ENCODE results near the gene RBM14.
"Not testable (repeated sequence)": the region's sequence is repeated elsewhere in the genome, so short reads cannot be mapped to it uniquely, and the experiment has no call there.

The RBM14 gene, protein sequence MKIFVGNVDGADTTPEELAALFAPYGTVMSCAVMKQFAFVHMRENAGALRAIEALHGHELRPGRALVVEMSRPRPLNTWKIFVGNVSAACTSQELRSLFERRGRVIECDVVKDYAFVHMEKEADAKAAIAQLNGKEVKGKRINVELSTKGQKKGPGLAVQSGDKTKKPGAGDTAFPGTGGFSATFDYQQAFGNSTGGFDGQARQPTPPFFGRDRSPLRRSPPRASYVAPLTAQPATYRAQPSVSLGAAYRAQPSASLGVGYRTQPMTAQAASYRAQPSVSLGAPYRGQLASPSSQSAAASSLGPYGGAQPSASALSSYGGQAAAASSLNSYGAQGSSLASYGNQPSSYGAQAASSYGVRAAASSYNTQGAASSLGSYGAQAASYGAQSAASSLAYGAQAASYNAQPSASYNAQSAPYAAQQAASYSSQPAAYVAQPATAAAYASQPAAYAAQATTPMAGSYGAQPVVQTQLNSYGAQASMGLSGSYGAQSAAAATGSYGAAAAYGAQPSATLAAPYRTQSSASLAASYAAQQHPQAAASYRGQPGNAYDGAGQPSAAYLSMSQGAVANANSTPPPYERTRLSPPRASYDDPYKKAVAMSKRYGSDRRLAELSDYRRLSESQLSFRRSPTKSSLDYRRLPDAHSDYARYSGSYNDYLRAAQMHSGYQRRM

DNA sequence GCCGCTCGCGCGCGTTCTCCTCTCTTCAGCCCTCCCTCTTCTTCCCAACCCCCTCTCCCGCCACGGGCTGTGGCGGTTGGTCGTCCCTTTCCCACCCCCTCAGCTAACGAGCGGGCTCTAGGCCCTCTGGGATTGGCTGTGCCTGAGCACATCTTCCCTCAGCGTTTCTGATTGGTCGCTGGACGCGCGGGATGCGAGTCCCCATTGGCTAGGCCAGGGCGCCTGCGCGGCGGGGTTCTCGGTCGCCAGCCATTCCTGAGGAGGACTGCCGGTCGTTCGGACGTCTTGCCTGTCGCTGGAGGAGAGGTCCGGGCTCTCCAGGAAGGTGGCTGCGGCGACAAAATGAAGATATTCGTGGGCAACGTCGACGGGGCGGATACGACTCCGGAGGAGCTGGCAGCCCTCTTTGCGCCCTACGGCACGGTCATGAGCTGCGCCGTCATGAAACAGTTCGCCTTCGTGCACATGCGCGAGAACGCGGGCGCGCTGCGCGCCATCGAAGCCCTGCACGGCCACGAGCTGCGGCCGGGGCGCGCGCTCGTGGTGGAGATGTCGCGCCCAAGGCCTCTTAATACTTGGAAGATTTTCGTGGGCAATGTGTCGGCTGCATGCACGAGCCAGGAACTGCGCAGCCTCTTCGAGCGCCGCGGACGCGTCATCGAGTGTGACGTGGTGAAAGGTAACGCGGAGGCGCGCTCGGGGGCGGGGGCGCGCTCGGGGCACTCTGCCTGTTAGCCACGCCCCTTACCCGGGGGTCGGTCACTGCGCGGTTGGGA, at the start of gene RBM14:
Gene RBM14 (plus strand): TSS at position 252 of the 776 bp plus-strand sequence. CDS start 91 bp downstream, at position 343.
- in situ Hi-C loops (cut with MboI; ENCODE audit: low sequenced_read_pairs), result no loop called here

DNA sequence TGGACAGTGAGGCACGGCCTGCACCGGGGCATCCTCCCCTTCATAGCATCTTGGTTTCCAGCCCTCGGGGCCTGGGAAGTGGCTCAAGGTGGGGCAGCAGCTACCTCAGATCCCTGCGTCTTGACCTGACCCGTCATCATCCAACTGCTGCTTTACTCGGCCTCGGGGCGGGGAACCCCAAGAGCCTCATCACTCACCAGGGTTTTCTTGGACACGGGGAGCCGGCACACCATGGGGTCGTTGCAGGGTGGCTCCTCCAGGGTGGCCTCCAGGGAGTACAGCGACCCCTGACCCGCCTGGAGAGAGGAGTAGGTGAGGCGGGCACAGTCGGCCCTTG, 48.7 kb upstream of the RBM14 start:
- in situ Hi-C loops (cut with MboI; ENCODE audit: low sequenced_read_pairs), result no loop called here

GRCh38 chr11:66568124-66568916, 48.1 kb upstream of the RBM14 start, which contains the start of gene CTSF:
CTSF (minus strand) TSS chr11:66568606; CDS start chr11:66568486, 120 bp downstream.
- in situ Hi-C loops (cut with MboI; ENCODE audit: low sequenced_read_pairs), result no loop called here

DNA sequence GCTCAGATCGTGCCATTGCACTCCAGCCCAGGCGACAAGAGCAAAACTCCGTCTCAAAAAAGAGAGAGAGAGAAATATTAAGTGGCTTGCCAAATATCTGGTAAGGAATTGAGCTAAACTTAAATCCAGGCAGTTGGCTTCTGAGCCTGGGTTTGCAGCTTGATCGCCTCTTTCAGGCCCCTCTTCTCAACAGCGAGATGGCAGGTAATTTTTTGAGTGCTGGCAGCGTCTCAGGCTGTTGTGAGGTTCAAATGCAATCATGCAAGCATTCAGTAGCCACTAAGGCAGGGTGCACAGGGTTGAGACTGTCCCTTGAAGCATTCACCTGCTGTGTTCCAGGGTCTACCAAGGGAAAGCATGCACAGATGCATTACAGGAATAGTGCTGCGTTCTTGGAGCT, 47.4 kb upstream of the RBM14 start:
- in situ Hi-C loops (cut with MboI; ENCODE audit: low sequenced_read_pairs), result no loop called here

DNA sequence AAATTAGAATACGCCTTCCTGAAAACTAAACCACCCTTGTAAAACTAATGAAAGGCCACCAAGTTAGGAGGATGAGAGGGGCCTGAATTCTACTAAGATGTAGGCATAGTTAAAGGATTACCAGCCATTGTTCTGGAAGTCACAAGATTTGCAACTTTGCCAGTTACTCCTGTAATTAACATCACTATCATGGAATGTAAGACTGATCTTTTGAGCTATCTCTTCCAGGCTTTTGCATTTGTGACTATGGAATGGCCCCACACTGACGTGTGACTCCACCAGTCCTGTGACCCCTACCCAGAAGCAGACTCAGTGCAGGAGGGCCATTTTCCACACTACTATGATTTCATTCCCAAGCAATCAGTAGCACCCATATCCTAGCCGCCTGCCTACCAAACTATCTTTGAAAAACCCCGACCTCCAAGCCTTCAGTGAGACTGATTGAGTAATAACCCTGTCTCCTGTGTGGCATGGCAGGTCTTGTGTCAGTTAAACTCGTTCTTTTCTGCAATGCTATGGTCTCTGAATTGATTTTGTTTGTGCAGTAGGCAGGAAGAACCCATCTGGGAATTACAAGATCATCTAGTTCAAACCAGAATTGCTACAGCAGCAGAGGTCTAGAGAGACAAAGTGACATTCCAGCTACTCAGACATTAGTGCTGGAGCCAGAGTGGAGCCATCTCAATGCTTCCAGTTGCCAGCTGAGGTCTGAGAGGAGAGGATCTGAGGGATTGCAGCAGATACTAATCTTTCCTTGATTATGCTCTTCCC, 46.2 kb upstream of the RBM14 start:
- in situ Hi-C loops (cut with MboI; ENCODE audit: low sequenced_read_pairs), result loop anchor here (10.0 kb wide), 1 partner anchor 115 kb away; no protein-coding TSS in a partner anchor

DNA sequence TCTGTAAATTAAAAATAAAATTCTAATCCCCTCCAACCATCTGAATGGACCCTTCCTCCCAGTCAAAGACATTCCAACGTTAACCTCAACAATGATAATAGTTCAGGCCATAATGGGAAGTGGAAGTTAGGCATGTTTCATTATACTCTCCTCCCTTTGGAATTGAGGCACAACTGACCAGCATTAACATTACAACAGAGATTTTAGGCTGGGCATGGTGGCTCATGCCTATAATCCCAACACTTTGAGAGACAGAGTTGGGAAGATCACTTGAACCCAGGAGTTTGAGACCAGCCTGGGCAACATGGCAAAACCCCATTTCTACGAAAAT, 45.6 kb upstream of the RBM14 start:
- in situ Hi-C loops (cut with MboI; ENCODE audit: low sequenced_read_pairs), result loop anchor here (10.0 kb wide), 1 partner anchor 114 kb away; no protein-coding TSS in a partner anchor

GRCh38 chr11:66579017-66579606, 37.3 kb upstream of the RBM14 start:
- in situ Hi-C loops (cut with MboI; ENCODE audit: low sequenced_read_pairs), result loop anchor here (10.0 kb wide), 1 partner anchor 106 kb away; no protein-coding TSS in a partner anchor

DNA sequence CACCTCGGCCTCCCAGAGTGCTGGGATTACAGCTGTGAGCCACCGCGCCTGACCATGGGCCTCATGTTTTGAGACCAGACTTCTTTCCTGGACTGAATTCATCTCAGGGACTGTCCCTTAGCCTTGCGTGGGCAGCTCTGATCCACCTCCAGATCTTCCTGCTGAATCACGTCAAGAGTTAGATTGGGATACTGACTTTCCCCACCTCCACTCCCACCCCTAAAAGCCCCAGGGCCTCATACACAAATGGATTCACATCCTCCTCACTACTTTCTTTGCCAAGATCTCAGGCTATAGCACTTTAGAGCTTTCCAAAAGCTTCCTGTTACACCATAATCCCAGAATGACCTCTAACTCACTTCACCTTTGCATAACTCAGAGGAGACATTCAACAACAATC, 35.6 kb upstream of the RBM14 start:
- in situ Hi-C loops (cut with MboI; ENCODE audit: low sequenced_read_pairs), result no loop called here

DNA sequence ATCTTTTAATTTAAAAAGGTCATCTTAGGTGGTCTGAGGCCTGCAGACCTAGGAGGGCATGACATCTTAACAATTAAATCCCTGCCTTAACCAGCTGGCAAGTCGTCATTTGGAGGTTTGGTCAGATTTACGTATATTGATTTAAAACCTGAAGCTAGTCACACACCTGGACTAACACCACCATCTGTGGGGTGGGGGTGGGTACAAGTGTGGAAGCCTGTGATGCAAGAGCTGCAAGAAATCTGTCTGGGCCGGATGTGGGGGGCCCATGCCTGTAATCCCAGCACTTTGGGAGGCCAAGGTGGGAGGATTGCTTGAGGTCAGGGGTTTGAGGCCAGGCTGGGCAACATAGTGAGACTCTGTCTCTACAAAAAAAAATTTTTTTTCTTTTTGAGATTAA, 35.2 kb upstream of the RBM14 start:
- in situ Hi-C loops (cut with MboI; ENCODE audit: low sequenced_read_pairs), result no loop called here

DNA sequence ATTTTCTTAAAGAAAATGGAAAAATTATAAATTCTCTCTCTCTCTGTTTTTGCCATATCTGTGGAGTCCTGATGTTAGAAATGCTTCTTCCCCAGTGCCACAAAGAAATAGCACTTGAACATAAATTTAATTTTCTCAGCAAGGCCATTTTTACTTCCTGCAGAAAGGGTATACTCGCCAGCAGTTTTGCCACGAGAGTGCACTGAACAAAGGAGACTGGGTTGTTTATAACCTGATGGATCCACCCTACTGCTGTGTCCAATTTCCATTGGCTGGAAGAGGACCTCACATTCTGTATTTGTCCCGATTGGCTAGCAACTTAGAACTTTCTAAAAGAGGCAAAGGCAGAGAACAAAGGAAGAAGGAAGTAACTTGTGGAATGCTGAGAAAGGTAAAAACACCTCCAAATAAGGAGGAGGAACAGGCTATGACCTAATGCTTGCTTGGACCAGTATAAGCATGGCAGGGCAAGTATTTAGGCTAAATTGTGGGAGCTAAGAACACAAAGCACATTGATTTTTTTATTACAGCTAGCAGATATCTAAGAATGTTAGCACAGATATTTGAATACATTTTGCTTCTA, 33.8 kb upstream of the RBM14 start:
- in situ Hi-C loops (cut with MboI; ENCODE audit: low sequenced_read_pairs), result not testable (repeated sequence)

DNA sequence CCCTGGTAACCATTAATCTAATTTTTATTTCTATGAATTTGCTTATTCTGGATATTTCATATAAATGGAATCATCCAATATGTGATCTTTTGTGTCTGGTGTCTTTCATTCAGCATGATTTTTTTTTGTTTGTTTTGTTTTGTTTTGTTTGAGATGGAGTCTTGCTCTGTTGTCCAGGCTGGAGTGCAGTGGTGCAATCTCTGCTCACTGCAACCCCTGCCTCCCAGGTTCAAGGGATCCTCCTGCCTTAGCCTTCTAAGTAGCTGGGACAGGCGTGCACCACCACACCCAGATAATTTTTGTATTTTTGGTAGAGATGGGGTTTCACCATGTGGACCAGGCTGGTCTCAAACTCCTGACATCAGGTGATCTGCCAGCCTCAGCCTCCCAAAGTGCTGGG, 31.0 kb upstream of the RBM14 start:
- in situ Hi-C loops (cut with MboI; ENCODE audit: low sequenced_read_pairs), result not testable (repeated sequence)

DNA sequence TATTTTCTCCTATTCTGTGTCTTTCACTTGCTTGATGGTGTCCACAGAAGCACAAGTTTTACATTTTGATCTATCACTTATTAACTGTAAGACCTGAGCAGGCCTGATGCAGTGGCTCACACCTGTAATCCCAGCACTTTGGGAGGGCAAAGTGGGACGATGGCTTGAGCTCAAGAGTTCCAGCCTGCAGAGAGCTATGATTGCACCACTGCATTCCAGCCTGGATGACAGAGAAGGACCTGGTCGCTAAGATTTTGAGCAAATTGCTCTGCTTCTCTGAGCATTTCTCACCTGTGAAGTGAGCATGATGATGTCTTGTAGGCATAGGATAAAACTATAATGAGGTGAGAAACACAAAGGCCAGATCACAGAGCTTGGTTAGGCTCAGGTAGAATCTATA, 30.3 kb upstream of the RBM14 start:
- in situ Hi-C loops (cut with MboI; ENCODE audit: low sequenced_read_pairs), result no loop called here

GRCh38 chr11:66589315-66589714, 27.1 kb upstream of the RBM14 start:
- in situ Hi-C loops (cut with MboI; ENCODE audit: low sequenced_read_pairs), result not testable (repeated sequence)

GRCh38 chr11:66589996-66590675, 26.3 kb upstream of the RBM14 start:
- in situ Hi-C loops (cut with MboI; ENCODE audit: low sequenced_read_pairs), result no loop called here

- in situ Hi-C loops (cut with MboI; ENCODE audit: low sequenced_read_pairs), result no loop called here
Observed at GRCh38 chr11:66591175-66591574, 25.3 kb upstream of the RBM14 start.

- in situ Hi-C loops (cut with MboI; ENCODE audit: low sequenced_read_pairs), result no loop called here
Observed at GRCh38 chr11:66592457-66593302, 23.8 kb upstream of the RBM14 start, which contains the start of the genes CCDC87 and CCS. CCDC87 (minus strand) TSS chr11:66593063; CDS start chr11:66593015, 48 bp downstream. CCS (plus strand) TSS chr11:66593185; CDS start chr11:66593262, 77 bp downstream.

DNA sequence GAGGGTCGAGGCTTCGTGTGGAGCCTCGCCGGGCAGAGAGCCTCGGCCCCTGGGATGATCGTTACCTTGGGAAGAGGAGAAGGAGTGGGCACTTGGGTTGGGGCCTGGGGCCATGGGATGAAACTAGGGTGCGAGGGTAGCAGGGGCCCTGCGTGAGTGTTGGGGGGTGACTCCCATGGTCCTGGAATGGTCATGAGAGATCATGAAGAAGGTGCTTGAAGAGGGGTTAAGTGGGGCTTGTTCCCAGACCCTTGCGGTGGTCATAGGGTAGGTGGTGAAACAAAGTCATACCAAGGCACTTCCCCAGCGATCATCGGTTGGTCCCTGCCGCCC, 23.2 kb upstream of the RBM14 start:
- in situ Hi-C loops (cut with MboI; ENCODE audit: low sequenced_read_pairs), result no loop called here

DNA sequence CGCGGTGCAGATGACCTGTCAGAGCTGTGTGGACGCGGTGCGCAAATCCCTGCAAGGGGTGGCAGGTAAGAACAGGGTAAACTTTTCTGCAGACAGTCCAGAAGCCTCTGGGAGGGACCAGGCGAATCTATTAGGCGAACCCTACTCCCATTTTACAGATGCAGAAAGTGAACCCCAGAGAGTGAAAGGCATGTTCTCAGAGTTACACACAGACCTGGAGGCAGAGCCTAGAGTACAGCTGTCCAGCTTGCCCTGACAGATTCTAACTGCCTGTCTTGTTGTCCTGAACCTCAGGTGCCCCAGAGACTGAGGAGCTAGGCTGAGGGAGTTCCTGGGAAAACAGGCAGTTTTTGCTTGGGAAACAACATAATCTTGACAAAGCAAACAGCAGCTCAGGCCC, 22.8 kb upstream of the RBM14 start:
- in situ Hi-C loops (cut with MboI; ENCODE audit: low sequenced_read_pairs), result no loop called here

Measured in HL-60/S4 (cell line).